Measurements from ENCODE around the gene PBX4.

The PBX4 gene

DNA sequence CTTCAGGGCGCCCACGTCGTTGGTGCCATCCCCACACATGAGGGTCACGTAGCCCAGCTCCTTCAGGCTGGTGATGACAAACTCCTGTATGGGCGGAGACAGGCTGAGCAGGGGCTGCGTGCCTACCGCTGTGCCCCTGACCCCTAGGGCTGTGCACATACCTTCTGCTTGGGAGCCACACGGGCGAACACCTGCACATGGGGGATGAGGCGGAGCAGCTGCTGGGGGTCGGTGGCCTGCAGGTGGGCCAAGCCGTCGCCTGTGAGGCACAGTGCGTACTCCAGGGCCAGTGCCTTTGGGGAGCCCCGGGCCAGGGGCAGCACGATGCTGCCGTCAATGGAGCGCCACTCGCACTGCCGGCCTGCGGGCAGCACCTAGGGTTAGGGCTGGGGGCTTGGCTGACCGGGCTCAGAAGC is 31.1 kb upstream of the PBX4 start:
- DNase-seq, result no peak

DNA sequence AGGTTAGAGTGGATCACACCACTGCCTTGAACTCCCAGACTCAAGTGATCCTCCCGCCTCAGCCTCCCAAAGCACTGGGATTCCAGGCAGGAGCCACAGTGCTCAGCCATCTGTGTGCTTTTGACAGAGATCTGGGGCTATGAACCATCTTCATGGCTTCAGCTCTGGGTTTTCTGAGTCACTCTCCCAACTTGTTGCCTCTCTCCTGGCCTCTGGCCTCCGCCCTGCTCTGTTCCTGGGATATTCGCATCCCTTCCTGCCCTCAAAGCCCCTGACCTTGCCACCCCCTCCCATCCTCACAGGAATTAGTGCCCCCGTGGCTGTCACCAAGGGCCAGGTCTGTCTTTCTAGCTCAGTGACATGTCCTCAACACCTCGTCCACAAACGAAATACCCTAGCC is 30.7 kb upstream of the PBX4 start:
- DNase-seq, result no peak

DNA sequence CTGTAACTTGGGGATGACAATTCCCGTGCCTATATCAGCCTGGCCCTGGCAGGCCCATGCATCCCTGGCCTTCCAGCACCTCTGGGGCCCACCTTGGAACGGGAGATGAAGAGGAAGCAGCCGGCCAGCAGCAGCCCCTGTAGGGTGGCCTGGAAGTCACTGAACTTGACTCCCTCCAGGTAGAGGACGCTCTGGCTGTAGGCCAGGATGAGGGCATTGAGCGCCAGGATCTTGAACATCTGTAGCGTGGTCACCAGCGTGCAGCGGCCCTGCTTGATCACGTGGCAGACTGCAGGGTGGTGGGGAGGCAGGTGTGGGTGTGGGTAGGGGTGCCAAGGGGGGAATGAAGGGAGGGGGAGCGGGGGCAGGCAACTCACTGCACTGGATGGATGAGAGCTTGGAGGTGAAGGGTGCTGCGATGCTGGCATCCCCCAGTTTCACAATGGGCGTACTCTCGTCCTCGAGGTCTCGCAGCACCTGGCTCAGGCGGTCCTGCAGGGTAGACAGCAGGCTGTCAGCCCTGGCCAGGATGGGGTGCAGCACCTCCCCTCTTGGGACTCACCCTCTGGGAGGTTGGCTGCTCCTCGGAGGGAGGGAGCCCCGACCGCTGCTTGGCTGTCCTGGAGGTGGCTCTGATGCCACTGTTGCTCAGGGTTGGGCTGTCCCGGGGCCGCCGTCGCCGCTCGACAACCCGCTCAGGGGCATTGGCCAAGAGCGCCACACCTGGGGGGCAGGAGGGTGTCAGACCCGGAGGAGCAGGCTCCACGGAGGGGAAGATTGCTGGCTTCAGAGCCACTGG is 28.7 kb upstream of the PBX4 start:
- no peak for DNase-seq

DNA sequence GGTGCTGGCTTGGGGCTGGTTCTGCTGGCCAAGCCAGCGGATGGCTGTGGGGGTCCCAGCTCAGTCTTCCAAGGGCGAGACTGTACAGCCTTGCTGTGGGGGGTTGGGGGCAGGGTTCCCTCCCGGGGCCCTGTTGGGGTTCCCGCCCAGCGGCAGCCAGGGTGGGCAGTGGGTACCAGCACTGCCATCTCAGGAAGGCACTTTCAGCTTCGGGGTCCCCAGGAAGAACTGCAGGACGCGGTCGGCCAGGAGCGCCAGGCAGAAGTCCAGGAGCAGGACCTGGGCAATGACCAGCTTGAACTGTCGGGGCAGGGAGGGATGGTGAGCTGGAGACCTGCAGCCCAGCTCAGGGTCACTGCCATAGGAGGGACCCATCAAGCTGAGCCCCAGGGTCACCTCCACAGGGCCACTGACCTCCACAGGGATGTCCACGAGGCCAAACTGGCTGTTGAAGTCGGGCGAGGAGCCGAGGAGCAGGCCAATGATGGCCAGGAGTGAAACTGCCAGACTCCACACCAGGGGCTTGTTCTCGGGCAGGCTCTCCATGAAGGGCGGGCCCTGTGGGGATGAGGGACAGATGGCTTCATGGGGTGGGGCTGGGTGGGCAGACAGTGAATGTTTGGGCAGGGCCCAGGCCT is 26.9 kb upstream of the PBX4 start:
- DNase-seq, result no peak

DNA sequence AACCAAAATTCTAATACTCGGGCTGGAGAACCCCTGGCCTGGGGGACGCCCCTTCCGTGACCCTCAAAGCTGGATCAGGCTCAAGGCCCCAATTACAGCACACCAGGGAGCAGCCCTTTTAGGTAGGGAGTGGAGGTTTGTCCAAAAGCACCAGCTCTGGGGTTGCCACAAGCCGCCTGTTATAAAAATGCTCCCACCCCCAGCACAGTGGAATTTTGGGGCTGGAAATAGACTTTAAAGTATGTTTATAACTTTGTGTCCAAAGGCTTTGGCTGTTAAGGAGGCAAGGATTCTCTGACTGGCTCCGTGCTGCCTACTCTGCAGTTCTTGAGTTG is 25.5 kb upstream of the PBX4 start:
- no peak for DNase-seq

DNA sequence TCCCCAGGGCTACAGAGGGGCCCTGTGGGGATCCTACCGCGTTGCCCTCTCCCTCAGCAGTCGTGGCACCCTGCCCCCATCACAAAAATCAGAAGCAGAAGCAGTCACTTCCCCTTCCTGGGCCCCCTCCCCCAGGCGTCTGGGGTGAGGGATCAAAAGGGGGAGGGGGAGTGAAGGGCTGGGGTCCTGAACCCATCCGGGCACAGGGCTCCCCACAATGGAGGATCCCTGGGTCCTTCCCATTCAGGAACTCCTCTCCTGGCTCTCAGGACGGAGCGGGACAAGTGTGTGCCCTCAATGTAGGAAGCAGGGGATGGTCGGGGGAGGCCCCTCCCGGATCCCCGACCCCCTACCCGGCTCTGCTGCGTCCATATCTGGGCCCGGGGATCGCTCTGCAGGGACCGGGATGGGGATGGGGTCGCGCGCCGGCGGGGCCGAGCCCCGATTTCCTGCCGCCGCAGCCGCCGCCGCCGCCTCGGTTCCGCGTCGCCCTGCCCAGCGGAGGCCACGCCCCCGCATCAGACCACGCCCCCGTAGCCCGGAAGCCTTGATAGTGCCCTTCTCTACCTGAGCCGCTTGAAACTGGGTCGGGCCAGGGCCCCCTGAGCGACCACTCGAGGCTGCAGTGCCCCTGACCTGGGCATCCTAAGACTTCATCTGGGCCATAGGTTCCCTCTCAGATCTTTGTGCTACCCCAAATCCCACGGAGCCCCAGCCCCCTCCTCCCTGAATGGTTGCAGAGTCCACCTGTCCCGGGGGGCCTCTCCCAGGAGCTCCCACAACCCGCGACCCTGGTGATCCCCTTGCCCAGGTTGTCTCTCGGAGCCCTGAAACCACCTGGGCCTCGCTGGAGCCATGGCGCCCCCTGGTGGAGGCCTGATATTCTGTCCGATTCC is 24.9 kb upstream of the PBX4 start, which contains the start of gene GMIP:
Gene GMIP, minus strand, starts transcription at position 500 of the 896 bp plus-strand sequence. Its CDS starts 128 bp downstream, at position 372.
- peak in 41 of 56 donors; percentile 6 to 80 (median 37) for DNase-seq

DNA sequence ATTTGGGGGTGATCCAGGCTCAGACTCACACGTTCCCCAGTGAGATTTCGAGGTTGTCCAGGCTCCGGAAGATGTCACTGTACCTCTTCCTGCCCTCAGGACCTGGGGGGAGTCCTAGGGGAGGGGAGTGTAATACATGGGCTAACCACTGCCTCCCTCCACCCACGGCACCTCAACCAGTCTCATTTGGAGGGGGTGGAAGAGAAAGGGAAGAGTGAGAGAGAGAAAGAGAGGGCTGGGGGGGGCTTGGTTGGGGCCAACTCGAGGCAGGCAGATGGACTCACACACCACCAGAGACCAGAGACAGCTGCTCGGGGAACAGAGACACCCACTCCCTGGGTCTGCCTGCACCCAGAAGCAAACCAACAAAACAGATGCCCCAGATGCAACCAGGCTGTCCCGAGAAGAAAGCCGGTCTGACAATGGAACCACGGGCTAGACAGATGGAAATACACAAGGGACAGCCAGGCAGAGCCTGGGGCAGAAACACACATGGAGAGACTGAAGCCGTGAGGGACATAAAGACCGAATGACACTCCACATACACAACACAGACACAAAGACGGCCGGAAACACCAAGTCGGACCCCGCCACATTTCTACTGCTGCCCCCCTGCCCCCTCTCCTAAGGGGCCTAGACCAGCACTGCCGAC is 24.1 kb upstream of the PBX4 start:
- peak in 1 of 56 donors; percentile 41 for DNase-seq

DNA sequence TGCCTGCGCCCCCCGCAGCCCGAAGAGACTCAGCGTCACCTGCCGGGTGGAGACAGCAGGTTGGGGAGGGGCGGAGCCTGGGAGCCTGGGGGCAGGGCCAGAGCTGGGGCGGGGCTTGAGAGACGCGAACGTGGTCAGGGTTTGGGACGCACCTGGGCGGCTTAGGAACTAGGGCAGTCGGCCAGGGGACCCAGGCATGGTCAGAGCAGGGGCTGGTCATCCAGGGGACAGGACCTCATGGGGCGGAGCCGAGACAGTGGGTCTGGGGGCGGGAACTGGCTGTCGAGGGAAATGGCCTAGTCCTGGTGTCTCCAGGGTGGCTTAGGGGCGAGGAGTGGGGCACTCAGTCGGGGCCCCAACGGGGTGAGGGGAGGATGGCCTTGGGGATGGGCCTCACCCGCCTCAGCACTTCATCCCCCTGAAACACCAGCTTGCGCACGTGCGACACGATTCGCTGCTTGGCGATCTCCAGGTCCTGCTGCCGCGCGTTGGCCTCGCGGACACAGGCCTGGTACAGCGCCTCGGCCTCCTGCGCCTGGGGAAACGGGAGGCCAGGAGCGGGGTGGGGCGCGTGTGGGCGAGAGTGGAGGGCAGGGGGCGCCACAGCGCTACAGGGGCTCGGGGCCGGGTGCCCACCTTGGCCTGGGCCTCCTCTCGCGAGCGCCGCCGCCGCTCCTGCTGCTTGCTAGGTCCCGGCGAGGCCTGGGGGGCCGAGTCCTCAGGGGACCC is 19.2 kb upstream of the PBX4 start:
- no peak for DNase-seq

DNA sequence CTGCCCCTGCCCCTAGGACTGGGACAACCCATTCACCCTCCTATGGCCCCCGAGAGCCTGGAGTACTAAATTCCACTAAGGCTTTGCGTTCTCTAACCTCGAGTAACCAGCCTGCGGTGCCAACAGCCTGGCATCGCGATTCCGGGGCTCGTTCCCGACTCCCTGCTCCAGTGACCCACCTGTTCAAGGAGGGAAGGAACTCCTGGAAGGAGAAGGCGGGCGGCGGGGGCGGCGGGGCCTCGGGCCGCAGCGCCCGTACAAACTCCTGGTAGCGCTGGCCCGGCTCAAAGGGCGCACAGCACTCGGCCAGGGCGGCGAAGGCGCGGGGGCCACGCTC is 18.7 kb upstream of the PBX4 start:
- no peak for DNase-seq

DNA sequence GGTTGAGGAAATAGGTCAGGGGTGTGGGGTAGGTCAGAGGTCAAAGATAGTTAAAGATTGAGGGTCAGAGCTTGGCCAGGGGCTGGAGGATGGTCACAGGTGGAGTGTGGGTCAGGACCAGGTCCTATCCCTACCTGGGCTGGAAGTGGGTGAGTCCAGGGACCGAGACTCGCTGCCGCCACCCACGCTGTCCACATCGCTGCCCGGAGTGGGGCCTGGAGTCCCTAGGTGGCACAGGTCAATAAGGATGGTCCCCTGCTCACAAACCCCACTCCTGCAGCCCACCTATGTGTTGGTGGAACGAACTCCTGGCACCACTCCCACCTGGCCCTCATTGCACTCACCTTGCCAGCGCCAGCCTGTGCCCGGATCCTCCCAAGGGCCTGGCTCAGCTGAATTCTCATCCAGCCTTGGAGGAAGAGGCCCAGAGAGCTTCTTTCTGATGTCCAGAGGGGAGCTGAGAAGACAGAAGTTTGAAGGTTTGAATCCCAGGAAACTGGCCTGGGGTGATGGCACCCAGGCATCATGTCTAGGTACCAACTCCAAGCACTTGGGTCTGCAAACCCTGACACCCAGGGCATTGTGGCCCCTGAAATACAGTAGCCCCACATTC is 18.2 kb upstream of the PBX4 start:
- DNase-seq, result no peak

DNA sequence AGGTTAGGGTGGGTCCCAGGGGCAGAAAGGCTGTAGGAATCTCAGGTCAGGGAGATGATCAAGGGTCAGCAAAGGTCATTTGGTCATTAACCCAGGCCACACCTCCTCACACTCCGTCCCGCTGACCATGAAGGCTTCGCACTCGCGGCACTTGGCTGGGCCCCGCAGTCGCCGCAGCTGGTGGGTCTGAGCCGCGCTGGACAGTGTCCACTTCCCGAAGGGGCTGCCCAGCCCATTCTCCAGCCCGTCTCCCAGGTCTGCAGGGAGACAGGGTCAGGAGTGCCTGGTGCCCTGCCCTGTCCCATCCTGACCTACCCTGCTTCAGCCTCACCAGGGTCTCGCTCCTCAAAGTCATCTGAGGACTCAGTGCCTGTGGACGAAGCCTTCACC is 16.8 kb upstream of the PBX4 start:
- DNase-seq, result no peak

DNA sequence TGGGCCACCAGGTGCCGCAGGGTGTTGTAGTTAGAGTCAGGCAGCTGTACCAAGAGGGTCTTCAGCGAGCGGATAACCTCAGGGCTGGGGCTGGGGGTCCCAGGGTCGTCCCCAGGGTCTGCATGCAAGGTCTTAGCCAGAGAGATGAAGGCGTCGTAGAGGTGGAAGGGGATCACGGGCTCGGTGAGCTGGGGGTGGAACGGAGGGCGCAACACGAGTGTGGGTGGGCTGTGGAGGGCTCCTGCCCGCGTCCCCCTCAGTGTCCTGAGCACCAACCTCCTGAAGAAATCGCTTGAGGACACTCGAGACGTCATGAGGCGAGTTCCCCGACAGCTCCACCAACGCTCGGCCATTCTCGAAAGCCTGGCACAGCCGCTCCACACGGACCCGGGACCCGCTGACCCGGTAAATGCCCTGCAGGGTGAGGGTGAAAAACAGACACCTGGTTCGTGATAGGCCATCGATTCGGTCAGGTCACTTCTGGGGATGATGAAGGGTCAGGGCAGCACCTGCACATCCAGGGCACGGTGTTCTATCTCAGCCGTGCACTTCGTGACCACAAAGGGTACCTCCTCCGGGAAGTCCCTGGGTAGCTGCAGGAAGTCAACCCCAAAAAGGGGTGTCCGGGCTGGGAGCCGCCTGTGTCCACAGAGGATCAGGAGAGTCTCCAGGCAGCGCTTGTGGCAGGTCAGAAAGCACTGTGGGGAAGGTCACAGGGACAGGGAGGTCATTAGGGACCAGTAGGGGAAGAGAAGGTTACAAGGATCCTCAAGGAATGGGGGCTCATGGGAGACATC is 16.2 kb upstream of the PBX4 start:
- DNase-seq, result no peak

DNA sequence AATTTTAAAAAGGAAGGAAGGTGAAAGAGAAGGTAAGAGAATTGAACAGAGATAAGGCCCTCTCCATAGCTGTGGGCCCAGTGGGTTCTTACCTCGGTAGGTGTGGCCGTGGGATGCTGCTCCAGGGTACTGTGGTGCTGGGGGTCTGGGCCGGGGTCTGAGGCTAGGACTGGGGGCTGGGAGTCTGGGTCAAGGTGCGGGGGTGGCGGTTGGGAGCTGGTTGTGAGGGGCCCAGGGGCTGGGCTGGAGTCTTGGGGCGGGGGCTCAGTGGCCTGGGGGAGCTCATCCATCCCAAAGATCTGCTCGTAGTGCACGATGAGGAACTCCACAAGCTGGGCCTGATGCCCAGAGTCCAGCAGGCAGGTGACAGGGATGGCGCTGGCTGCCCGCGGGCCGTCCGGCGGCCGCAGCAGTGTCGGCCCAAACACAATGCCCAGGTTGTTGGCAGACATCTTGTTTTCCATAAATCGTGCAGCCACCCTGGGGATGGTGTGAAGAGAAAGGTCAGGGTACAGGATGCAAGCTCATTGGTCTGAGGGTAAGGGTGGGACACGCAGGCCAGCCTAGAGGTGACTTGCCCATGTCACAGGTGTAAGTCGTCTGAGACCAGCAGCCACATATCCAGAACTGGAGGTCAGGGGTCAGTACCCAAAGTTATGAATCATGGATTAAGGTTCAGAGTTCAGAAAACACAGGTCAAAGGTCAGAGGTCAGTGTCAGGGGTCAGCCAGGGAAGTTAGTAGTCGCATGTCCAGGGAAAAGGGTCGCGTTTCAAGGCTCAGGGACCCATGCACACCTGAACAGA is 15.4 kb upstream of the PBX4 start:
- peak in 1 of 56 donors; percentile 42 for DNase-seq

DNA sequence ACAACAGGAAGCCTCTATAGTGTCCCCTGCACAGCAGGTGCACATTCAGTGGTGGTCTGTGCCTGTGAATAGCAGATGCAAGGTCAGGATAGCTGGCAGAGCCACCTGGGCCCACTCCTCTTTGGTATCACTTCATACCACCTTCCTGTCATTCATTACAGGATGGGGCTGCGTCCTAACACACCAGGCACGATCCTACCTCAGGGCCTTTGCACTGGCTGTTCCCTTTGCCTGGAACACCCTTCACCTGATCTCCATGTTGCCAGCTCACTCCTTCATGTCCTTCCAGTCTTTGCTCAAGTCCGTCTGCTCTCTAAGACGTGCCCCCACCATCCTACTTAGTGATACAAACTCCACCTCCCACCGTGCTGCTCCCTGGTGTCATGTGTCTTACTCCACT is 14.2 kb upstream of the PBX4 start:
- DNase-seq, result no peak

DNA sequence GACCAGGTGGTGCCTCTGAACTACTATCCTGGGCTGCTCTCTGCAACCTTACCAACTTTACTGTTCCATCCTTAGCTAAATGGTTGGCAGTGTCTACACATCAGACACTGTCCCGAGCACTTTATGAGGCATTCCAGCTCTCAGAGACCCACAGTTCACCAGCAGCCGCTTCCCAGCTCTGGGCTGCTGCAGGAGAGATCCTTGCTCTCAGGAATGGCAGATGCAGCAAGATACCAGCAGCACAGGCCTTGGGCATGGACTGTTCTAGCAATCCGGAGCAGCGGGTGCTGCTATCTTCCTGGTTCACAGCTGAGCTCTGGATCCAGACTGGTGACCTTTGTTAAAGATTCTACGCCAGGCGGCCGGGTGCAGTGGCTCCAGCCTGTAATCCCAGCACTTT is 12.9 kb upstream of the PBX4 start:
- no peak for DNase-seq

DNA sequence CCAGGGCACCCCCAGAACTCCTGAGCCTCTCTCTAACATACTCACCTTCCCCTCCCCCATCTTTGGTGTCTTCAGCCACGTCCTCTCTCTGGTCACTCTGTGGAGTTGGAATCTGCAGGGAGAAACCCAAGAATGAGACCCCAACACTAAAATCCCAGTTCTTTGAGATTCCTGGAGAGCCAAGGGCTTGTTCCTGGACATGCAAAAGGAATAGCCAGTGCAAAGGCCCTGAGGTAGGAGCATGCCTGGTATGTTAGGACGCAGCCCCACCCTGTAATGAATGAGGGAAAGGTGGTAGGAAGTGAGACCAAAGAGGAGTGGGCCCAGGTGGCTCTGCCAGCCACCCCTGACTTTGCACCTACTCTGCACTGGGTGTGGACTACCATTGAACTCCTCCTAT is 11.9 kb upstream of the PBX4 start:
- no peak for DNase-seq

DNA sequence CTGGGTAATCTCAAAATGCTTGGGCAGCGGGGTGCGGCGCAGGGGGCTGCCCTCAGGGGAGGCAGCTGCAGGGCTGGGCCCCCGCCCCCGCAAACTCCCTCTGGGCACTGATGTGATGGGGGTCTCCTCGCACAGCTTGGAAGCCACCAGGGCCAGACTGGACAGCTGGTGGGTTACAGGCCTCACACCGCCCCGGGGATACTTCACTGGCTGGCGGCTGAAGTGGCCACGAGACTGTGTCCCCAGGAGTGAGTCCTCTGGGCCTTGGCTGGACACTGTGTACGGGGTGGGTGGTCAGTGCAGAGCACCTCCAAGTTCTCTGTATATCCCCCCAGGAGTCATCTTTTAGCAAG is 11.6 kb upstream of the PBX4 start:
- DNase-seq, result no peak

DNA sequence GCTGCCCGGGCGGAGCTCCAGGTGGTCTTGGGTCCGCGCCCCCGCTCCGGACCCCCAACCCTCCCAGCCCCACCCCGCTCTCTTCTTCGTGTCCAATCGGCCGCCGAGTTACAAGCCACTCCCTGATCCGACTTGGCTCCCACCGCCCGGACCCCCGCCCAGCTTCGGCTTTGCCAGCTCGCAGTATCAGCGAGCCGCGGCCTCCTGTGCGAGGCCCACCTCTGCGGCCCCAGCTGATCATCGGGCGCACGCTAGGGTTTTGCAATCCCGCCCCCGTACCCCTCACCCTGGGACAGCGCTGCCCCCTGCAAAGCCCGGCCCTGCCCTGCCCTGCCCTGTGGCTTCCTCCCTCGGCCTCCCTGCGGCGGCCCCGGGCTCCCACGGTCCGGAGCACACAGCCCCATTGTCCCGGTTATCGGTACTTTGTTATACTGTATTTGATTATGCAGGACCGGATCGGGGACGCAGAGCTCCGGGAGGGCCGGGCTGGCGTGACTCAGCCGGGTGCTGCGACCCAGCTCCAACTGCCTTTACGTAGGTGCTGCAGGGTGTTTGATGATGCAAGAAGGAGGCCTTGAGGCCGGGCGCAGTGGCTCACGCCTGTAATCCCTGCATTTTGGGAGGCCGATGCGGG is 10.1 kb upstream of the PBX4 start:
- DNase-seq, result peak in 1 of 56 donors; percentile 40

Data from amygdala (tissue), 56 donors.